MM.1S (cell line): ENCODE data around the gene PDIA2.

ENCODE experiments used
- EZH2 ChIP-seq: fragments of 300-600 bp; sonication (generic); optimal IDR thresholded peaks from 2 replicates; pipeline ENCODE3; 2017; ENCODE audit warnings: low read depth, mild to moderate bottlenecking, antibody characterized with exemption, low read length, mixed read lengths
- EZH2phosphoT487 ChIP-seq: fragments of 300-600 bp; sonication (generic); IDR thresholded peaks from 2 replicates; pipeline ENCODE4 v1.6.1; 2018; ENCODE audit warnings: antibody characterized with exemption, low read length
- TF ChIP-seq, protein P1 (sequence below): fragments of 300-600 bp; sonication (generic); IDR thresholded peaks from 2 replicates; pipeline ENCODE4 v1.5.1; 2016; ENCODE audit warnings: antibody characterized with exemption, low read length, mixed read lengths

DNA sequence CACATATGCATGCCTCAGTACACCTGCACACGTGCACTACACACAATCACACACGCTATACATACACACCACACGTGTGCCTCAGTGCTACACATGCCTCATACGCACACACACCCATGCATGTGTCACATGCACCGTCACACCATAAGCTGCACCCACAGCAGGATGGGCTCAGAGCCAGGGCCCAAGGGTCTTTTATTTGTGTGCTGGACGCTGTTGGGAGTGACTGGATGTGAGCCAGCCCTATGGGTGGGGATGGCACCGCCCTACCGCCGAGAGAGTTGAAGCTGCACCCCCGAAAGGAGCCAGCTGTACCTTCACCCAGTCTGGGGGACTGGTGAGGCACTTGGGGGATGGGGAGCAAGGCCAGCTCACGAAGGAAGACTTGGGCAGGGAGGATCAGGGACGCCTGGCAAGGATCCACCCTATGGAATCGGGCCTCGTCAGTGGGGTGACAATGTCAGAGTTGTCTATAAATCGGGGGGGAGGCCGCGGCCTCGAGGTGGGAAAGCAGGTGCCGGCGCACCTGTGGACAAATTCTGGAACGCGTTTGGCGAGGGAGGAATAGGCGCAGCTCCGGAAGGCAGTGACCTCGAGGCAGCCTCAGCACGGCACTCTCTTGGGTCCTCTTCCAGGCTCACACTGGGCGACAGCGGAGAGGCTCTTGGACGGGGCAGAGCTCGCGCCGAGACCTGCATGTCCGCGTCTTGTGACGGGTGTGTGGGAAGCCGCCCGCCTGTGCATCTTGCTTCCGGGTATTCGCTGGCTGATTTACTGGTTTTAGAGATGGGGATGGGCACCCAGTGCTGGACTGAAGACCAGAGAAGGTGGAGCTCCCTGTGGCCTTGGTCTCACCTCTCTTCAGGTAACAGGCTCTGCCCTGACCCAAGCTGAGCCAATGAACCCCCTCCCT is 14.6 kb upstream of the PDIA2 start:
- TF ChIP-seq, protein P1, sequence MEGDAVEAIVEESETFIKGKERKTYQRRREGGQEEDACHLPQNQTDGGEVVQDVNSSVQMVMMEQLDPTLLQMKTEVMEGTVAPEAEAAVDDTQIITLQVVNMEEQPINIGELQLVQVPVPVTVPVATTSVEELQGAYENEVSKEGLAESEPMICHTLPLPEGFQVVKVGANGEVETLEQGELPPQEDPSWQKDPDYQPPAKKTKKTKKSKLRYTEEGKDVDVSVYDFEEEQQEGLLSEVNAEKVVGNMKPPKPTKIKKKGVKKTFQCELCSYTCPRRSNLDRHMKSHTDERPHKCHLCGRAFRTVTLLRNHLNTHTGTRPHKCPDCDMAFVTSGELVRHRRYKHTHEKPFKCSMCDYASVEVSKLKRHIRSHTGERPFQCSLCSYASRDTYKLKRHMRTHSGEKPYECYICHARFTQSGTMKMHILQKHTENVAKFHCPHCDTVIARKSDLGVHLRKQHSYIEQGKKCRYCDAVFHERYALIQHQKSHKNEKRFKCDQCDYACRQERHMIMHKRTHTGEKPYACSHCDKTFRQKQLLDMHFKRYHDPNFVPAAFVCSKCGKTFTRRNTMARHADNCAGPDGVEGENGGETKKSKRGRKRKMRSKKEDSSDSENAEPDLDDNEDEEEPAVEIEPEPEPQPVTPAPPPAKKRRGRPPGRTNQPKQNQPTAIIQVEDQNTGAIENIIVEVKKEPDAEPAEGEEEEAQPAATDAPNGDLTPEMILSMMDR: no peak
- TF ChIP-seq EZH2phosphoT487: no peak
- no peak for TF ChIP-seq EZH2
